Fibroblast of skin of abdomen (primary cell): ENCODE results near the gene RALY.
"Not testable (repeated sequence)": the region's sequence is repeated elsewhere in the genome, so short reads cannot be mapped to it uniquely, and the experiment has no call there.

Experiments
- DNase-seq: peaks from one replicate; pipeline ENCODE4 v3.0.0-alpha.2; 2013

The RALY gene

GRCh38 chr20:34016736-34017135, 23.0 kb downstream of the RALY start:
- no peak for DNase-seq

GRCh38 chr20:34017610-34018009, 23.9 kb downstream of the RALY start:
- peak; percentile 96 for DNase-seq

GRCh38 chr20:34018166-34018565, 24.5 kb downstream of the RALY start:
- no peak for DNase-seq

GRCh38 chr20:34022151-34022838, 28.6 kb downstream of the RALY start:
- peak; percentile 15 for DNase-seq

- DNase-seq: no peak
These were observed 29.1 kb downstream of the RALY start for GRCh38 chr20:34022839-34023234.

GRCh38 chr20:34023937-34024722, 30.4 kb downstream of the RALY start:
- DNase-seq: no peak

- DNase-seq: no peak
These were observed 31.1 kb downstream of the RALY start for GRCh38 chr20:34024723-34025351.

- not testable (repeated sequence) for DNase-seq
These were observed 34.3 kb downstream of the RALY start for GRCh38 chr20:34028013-34028412.

- DNase-seq: no peak
These were observed 35.7 kb downstream of the RALY start for GRCh38 chr20:34029415-34029814.

- DNase-seq: no peak
These were observed 36.7 kb downstream of the RALY start for GRCh38 chr20:34030456-34030855.

- no peak for DNase-seq
These were observed 40.2 kb downstream of the RALY start for GRCh38 chr20:34033903-34034302.

- DNase-seq: no peak
These were observed 43.4 kb downstream of the RALY start for GRCh38 chr20:34037121-34037520.

- DNase-seq: peak; percentile 36
These were observed 44.1 kb downstream of the RALY start for GRCh38 chr20:34037767-34038166.

- DNase-seq: no peak
These were observed 46.7 kb downstream of the RALY start for GRCh38 chr20:34040300-34040995.

- no peak for DNase-seq
These were observed 47.5 kb downstream of the RALY start for GRCh38 chr20:34041226-34041625.

- no peak for DNase-seq
These were observed 48.6 kb downstream of the RALY start for GRCh38 chr20:34042262-34042661.

GRCh38 chr20:34043025-34043424, 49.3 kb downstream of the RALY start:
- no peak for DNase-seq

GRCh38 chr20:34045294-34045693, 51.6 kb downstream of the RALY start:
- DNase-seq: no peak

- DNase-seq: no peak
These were observed 52.4 kb downstream of the RALY start for GRCh38 chr20:34045930-34046725.

GRCh38 chr20:34047010-34047687, 53.4 kb downstream of the RALY start:
- no peak for DNase-seq

- DNase-seq: no peak
These were observed 54.2 kb downstream of the RALY start for GRCh38 chr20:34047917-34048316.

- no peak for DNase-seq
These were observed 55.7 kb downstream of the RALY start for GRCh38 chr20:34049389-34049788.
